HEK293 (cell line): Measurements from ENCODE around the gene CPNE9.

Experiments
- CTCF ChIA-PET: fragments of 350-600 bp; formaldehyde crosslinking; extraction: SDS; loops from one replicate; lab custom pipeline; 2021; ENCODE audit warnings: antibody characterized with exemption; lab: Yijun Ruan, JAX
- POLR2A ChIA-PET: fragments of 300-600 bp; formaldehyde crosslinking; extraction: SDS; loops from one replicate; lab custom pipeline; 2020; ENCODE audit warnings: antibody characterized with exemption, inconsistent platforms; lab: Yijun Ruan, JAX
- H3K27ac ChIP-seq: fragments of 200-500 bp; sonication (Bioruptor generic); 2 replicates; pipeline ENCODE4 v1.5.1; 2014; ENCODE audit warnings: low read depth, low read length, control low read depth, inconsistent platforms; ENCODE audit errors: extremely low read depth
- H3K36me3 ChIP-seq, 2 experiments: fragments of 200-500 bp in 1 of 2; sonication (Bioruptor generic) in 1 of 2; 1 replicate in 1 of 2; 2 replicates in 1 of 2; pipeline ENCODE4 v1.5.1; 2014 to 2017; ENCODE audit warnings: inconsistent platforms in 2 of 2, low read length in 2 of 2; ENCODE audit not compliant: control insufficient read depth in 2 of 2, insufficient read depth in 1 of 2
- H3K4me1 ChIP-seq: fragments of 200-500 bp; sonication (Bioruptor generic); 2 replicates; pipeline ENCODE4 v1.5.1; 2014; ENCODE audit warnings: mild to moderate bottlenecking, low read length, inconsistent platforms; ENCODE audit not compliant: control insufficient read depth, insufficient read depth
- H3K4me3 ChIP-seq: 2 replicates; pipeline ENCODE4 v1.5.1; 2011; ENCODE audit warnings: low read depth, mild to moderate bottlenecking, control low read depth, low read length, moderate library complexity
- H3K9me3 ChIP-seq: fragments of 200-500 bp; sonication (Bioruptor generic); 2 replicates; pipeline ENCODE4 v1.5.1; 2014; ENCODE audit warnings: low read depth, low read length, inconsistent platforms; ENCODE audit not compliant: control insufficient read depth, insufficient read depth
- GLIS1 ChIP-seq: fragments of 450-650 bp; formaldehyde crosslinking; IDR thresholded peaks from 2 replicates; pipeline ENCODE4 v1.5.1; 2016; ENCODE audit warnings: missing biosample characterization, missing genetic modification characterization
- OSR2 ChIP-seq: fragments of 450-650 bp; formaldehyde crosslinking; IDR thresholded peaks from 2 replicates; pipeline ENCODE4 v1.5.1; 2016; ENCODE audit warnings: missing biosample characterization, missing genetic modification characterization
- ZFP3 ChIP-seq: fragments of 450-650 bp; formaldehyde crosslinking; IDR thresholded peaks from 2 replicates; pipeline ENCODE4 v1.5.1; 2016; ENCODE audit warnings: low read depth, missing biosample characterization, missing genetic modification characterization
- ZNF146 ChIP-seq: fragments of 450-650 bp; formaldehyde crosslinking; IDR thresholded peaks from 2 replicates; pipeline ENCODE4 v1.5.1; 2016; ENCODE audit warnings: missing biosample characterization, missing genetic modification characterization
- ZNF157 ChIP-seq: fragments of 450-650 bp; formaldehyde crosslinking; IDR thresholded peaks from 2 replicates; pipeline ENCODE4 v1.5.1; 2016; ENCODE audit warnings: missing biosample characterization, missing genetic modification characterization
- ZNF239 ChIP-seq: fragments of 450-650 bp; formaldehyde crosslinking; IDR thresholded peaks from 2 replicates; pipeline ENCODE4 v1.5.1; 2016; ENCODE audit warnings: missing biosample characterization, missing genetic modification characterization
- ZNF623 ChIP-seq: fragments of 450-650 bp; formaldehyde crosslinking; IDR thresholded peaks from 2 replicates; pipeline ENCODE4 v1.5.1; 2016; ENCODE audit warnings: missing biosample characterization, missing genetic modification characterization
- ZNF776 ChIP-seq: fragments of 450-650 bp; formaldehyde crosslinking; IDR thresholded peaks from 2 replicates; pipeline ENCODE4 v1.5.0; 2017; ENCODE audit warnings: missing biosample characterization, missing genetic modification characterization, borderline replicate concordance
- ZNF843 ChIP-seq: fragments of 450-650 bp; formaldehyde crosslinking; IDR thresholded peaks from 2 replicates; pipeline ENCODE4 v1.5.1; 2016; ENCODE audit warnings: missing biosample characterization, missing genetic modification characterization
- TF ChIP-seq, protein P1 (sequence below): fragments of 450-650 bp; formaldehyde crosslinking; IDR thresholded peaks from 2 replicates; pipeline ENCODE4 v1.5.1; 2017; ENCODE audit warnings: missing biosample characterization, missing genetic modification characterization
- TF ChIP-seq, protein P2 (sequence below): fragments of 450-650 bp; formaldehyde crosslinking; IDR thresholded peaks from 2 replicates; pipeline ENCODE4 v1.5.1; 2017; ENCODE audit warnings: missing biosample characterization, missing genetic modification characterization
- TF ChIP-seq, protein P3 (sequence below): fragments of 450-650 bp; formaldehyde crosslinking; IDR thresholded peaks from 2 replicates; pipeline ENCODE4 v1.5.1; 2017; ENCODE audit warnings: missing biosample characterization, missing genetic modification characterization
- TF ChIP-seq, protein P4 (sequence below): fragments of 450-650 bp; formaldehyde crosslinking; IDR thresholded peaks from 2 replicates; pipeline ENCODE4 v1.5.1; 2016; ENCODE audit warnings: missing biosample characterization, missing genetic modification characterization
- TF ChIP-seq, protein P5 (sequence below): fragments of 450-650 bp; formaldehyde crosslinking; optimal IDR thresholded peaks from 2 replicates; pipeline ENCODE3; 2016; ENCODE audit warnings: missing biosample characterization, mild to moderate bottlenecking, missing genetic modification characterization

CPNE9 gene

DNA sequence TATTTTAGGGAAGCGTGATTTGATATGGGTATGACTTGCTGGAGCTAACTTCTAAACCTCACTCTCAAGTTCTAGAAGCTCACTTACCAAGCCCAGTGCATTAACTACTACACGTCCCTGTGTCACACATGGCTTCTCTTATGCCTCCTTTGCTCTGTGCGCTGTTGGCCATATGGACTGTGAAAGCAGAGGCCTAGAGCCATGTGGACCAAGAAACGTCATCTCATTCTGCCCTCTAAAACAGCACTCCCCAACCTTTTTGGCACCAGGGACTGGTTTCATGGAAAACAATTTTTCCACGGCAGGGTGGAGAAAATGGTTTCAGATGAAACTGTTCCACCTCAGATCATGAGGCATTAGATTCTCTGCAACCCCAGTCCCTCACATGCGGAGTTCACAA is 42.7 kb upstream of the CPNE9 start:
- TF ChIP-seq ZNF776 (tag by site-specific recombination) (no peak), ZFP3 (tag by site-specific recombination) (no peak), ZNF623 (tag by site-specific recombination) (no peak), ZNF843 (tag by site-specific recombination) (no peak), GLIS1 (tag by site-specific recombination) (no peak), OSR2 (no peak), ZNF157 (tag by site-specific recombination) (no peak)
- TF ChIP-seq, protein P1, sequence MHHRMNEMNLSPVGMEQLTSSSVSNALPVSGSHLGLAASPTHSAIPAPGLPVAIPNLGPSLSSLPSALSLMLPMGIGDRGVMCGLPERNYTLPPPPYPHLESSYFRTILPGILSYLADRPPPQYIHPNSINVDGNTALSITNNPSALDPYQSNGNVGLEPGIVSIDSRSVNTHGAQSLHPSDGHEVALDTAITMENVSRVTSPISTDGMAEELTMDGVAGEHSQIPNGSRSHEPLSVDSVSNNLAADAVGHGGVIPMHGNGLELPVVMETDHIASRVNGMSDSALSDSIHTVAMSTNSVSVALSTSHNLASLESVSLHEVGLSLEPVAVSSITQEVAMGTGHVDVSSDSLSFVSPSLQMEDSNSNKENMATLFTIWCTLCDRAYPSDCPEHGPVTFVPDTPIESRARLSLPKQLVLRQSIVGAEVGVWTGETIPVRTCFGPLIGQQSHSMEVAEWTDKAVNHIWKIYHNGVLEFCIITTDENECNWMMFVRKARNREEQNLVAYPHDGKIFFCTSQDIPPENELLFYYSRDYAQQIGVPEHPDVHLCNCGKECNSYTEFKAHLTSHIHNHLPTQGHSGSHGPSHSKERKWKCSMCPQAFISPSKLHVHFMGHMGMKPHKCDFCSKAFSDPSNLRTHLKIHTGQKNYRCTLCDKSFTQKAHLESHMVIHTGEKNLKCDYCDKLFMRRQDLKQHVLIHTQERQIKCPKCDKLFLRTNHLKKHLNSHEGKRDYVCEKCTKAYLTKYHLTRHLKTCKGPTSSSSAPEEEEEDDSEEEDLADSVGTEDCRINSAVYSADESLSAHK = no peak
- TF ChIP-seq, protein P2, sequence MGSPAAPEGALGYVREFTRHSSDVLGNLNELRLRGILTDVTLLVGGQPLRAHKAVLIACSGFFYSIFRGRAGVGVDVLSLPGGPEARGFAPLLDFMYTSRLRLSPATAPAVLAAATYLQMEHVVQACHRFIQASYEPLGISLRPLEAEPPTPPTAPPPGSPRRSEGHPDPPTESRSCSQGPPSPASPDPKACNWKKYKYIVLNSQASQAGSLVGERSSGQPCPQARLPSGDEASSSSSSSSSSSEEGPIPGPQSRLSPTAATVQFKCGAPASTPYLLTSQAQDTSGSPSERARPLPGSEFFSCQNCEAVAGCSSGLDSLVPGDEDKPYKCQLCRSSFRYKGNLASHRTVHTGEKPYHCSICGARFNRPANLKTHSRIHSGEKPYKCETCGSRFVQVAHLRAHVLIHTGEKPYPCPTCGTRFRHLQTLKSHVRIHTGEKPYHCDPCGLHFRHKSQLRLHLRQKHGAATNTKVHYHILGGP (tag by site-specific recombination) = no peak
- TF ChIP-seq, protein P3, sequence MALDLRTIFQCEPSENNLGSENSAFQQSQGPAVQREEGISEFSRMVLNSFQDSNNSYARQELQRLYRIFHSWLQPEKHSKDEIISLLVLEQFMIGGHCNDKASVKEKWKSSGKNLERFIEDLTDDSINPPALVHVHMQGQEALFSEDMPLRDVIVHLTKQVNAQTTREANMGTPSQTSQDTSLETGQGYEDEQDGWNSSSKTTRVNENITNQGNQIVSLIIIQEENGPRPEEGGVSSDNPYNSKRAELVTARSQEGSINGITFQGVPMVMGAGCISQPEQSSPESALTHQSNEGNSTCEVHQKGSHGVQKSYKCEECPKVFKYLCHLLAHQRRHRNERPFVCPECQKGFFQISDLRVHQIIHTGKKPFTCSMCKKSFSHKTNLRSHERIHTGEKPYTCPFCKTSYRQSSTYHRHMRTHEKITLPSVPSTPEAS (tag by site-specific recombination) = no peak
- TF ChIP-seq, protein P4, sequence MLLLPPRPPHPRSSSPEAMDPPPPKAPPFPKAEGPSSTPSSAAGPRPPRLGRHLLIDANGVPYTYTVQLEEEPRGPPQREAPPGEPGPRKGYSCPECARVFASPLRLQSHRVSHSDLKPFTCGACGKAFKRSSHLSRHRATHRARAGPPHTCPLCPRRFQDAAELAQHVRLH = no peak
- Histone ChIP-seq H3K9me3 (no peaks in the 10 kb centered on the region), H3K4me1 (no peaks in the 10 kb centered on the region), H3K27ac (no peak overlapping the region), H3K36me3 (peaks cover 28 to 79% of the 10 kb centered on the region in 2 experiments), H3K4me3 (no peak overlapping the region)
- ChIA-PET POLR2A (no interaction called here), CTCF (interaction anchor here (0.7 to 0.8 kb wide), 2 partner anchors 256 to 449 kb away, joined by 3 read pairs; partner anchors contain the start of gene IL17RC)

DNA sequence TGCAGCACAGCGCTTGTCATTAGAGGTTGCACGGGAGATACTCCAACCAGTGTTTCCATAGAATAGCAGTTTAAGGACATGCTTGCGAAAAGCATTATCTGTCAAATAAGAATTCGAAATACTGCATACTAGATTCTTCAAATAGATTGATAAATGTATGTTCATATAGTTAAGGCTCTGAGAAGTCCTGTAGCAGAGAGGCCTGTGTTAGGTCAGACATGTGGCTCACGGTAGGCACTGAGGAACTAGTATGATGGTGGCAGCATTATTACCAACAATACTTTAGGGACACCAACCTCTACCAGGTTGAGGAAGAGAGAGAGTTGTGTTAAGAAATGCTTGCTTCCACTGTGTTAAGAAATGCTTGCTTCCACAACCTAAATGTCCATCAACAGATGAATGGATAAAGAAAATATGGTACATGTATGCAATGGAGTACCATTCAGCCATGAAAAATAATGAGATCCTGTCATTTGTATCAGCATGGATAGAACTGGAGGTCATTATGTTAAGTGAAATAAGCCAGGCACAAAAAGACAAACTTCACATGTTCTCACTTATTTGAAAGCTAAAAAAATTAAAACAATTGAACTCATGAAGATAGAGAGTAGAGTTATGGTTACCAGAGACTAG is 39.4 kb upstream of the CPNE9 start:
- Histone ChIP-seq H3K27ac (no peak overlapping the region), H3K4me1 (no peaks in the 10 kb centered on the region), H3K9me3 (no peaks in the 10 kb centered on the region), H3K36me3 (peaks cover 15 to 74% of the 10 kb centered on the region in 2 experiments; a peak in 2 of 3 replicates), H3K4me3 (no peak overlapping the region)
- TF ChIP-seq, protein P5, sequence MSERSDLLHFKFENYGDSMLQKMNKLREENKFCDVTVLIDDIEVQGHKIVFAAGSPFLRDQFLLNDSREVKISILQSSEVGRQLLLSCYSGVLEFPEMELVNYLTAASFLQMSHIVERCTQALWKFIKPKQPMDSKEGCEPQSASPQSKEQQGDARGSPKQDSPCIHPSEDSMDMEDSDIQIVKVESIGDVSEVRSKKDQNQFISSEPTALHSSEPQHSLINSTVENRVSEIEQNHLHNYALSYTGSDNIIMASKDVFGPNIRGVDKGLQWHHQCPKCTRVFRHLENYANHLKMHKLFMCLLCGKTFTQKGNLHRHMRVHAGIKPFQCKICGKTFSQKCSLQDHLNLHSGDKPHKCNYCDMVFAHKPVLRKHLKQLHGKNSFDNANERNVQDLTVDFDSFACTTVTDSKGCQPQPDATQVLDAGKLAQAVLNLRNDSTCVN (tag by site-specific recombination) = no peak
- peak; percentile 87 for TF ChIP-seq ZNF146 (tag by site-specific recombination)
- 0 out of 2 replicates have a peak, but pooled peaks have one; percentile 66 for TF ChIP-seq ZNF239 (tag by site-specific recombination)
- ChIA-PET CTCF (interaction anchor here (0.6 kb wide), 1 partner anchor 50 kb away, joined by 3 read pairs; no protein-coding TSS in a partner anchor), POLR2A (no interaction called here)
